Panc1 (cell line): Measurements from ENCODE around the gene TMEM131. TPM values are rescaled to one million over a fixed set of nuclear protein-coding genes. Genes with fewer than 3 reads are reported as not detected.

Source experiments
- ATAC-seq: fragments of 200-7000 bp; cut with Tn5 transposase; 2 replicates; pipeline ENCODE4 v1.9.1; 2020; ENCODE audit warnings: mild to moderate bottlenecking, moderate library complexity
- BruUV-seq: library from RNA; stranded (reverse); fragments of 400-500 nt; replicated peaks from 2 replicates; lab custom pipeline; 2021; lab: Mats Ljungman, UMichigan
- CTCF ChIA-PET: fragments of 300-600 bp; sonication (Branson Sonifier 250); formaldehyde crosslinking; loops from one replicate; lab custom pipeline; 2022; ENCODE audit warnings: antibody characterized with exemption; lab: Charles Lee
- POLR2A ChIA-PET: fragments of 300-600 bp; sonication (Branson Sonifier 250); formaldehyde crosslinking; loops from one replicate; lab custom pipeline; 2022; ENCODE audit warnings: antibody characterized with exemption; lab: Charles Lee
- DNase-seq: peaks from one replicate; pipeline ENCODE4 v3.0.0-alpha.2; 2010; ENCODE audit warnings: low read depth, low spot score
- H3K27ac ChIP-seq: 2 replicates; pipeline ENCODE4 v1.5.1; 2011; ENCODE audit warnings: mild to moderate bottlenecking, low read length, inconsistent platforms
- H3K27me3 ChIP-seq: fragments of 200-500 bp; sonication (Bioruptor generic); 2 replicates; pipeline ENCODE4 v1.6.0; 2014; ENCODE audit warnings: low read length, inconsistent platforms; ENCODE audit not compliant: control insufficient read depth, insufficient read depth
- H3K36me3 ChIP-seq: fragments of 200-500 bp; sonication (Bioruptor generic); 2 replicates; pipeline ENCODE4 v1.5.1; 2014; ENCODE audit warnings: inconsistent platforms, mild to moderate bottlenecking, low read length, moderate library complexity; ENCODE audit not compliant: control insufficient read depth, insufficient read depth
- H3K4me1 ChIP-seq: 2 replicates; pipeline ENCODE4 v1.5.1; 2011; ENCODE audit warnings: inconsistent platforms, mild to moderate bottlenecking, low read length, moderate library complexity; ENCODE audit not compliant: control insufficient read depth, insufficient read depth
- H3K4me3 ChIP-seq, 2 experiments: 2 replicates each; pipeline ENCODE4 v1.5.1; 2011 to 2012; ENCODE audit warnings: low read depth in 2 of 2, low read length in 2 of 2, mild to moderate bottlenecking in 2 of 2, inconsistent platforms in 1 of 2, moderate library complexity in 1 of 2
- H3K9me3 ChIP-seq: fragments of 200-500 bp; sonication (Bioruptor generic); 2 replicates; pipeline ENCODE4 v1.5.1; 2014; ENCODE audit warnings: low read depth, mild to moderate bottlenecking, inconsistent platforms, low read length, moderate library complexity; ENCODE audit not compliant: control insufficient read depth, insufficient read depth
- CTCF ChIP-seq: fragments of 450-650 bp; IDR thresholded peaks from 2 replicates; pipeline ENCODE4 v1.5.1; 2017; ENCODE audit warnings: mild to moderate bottlenecking
- POLR2AphosphoS5 ChIP-seq: IDR thresholded peaks from 2 replicates; pipeline ENCODE4 v1.6.1; 2012; ENCODE audit warnings: mild to moderate bottlenecking, low read depth, low read length, moderate library complexity
- REST ChIP-seq, 2 experiments: IDR thresholded peaks; 2 replicates each; pipeline ENCODE4 v1.6.1; 2011 to 2012; ENCODE audit warnings: low read depth in 2 of 2, control low read depth in 1 of 2, low read length in 1 of 2, mild to moderate bottlenecking in 1 of 2, moderate library complexity in 1 of 2; ENCODE audit not compliant: insufficient read depth in 1 of 2
- SIN3A ChIP-seq: IDR thresholded peaks from 2 replicates; pipeline ENCODE4 v1.6.1; 2012; ENCODE audit warnings: low read depth, mild to moderate bottlenecking, low read length, moderate library complexity, borderline replicate concordance; ENCODE audit not compliant: insufficient read depth
- TCF7L2 ChIP-seq: IDR thresholded peaks from 2 replicates; pipeline ENCODE4 v1.6.1; 2011; ENCODE audit warnings: mild to moderate bottlenecking, low read depth, low read length, inconsistent platforms
- in situ Hi-C: cut with HindIII; loops from 2 replicates; pipeline ENCODE4 v1.10.0; 2016; ENCODE audit warnings: low sequenced_read_pairs, low pct_unique_long_range_greater_than_20kb
- intact Hi-C: fragments of 100-400 bp; cut with micrococcal nuclease; formaldehyde crosslinking; loops from one replicate; pipeline ENCODE4 v1.10.0; 2022; ENCODE audit not compliant: unreplicated experiment
- total RNA-seq: library from RNA; stranded (reverse); gene quantifications from one replicate; pipeline ENCODE4 v1.2.1, GENCODE V29; 2021; ENCODE audit not compliant: unreplicated experiment

The TMEM131 gene
- total RNA-seq, 1 experiment from 2014 or later: 43.4 TPM

DNA sequence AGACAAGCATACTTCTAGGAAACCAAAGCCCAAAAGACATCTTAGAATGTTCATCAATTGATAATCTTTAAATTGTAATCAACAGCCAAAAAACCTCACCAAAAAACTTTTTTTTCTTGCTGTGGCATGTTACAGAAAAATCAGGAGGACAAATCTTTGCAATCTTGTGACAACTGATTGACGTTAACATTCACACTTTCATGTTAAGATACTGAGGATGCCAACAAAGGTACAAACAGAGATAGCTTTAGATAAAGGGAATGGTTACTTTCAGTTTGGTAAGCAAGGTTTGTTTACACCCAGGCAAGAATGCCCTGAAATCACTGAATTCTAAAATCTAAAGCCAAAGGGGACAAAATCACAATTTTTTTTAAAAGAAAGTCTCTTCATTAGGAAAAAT is 190.0 kb downstream of the TMEM131 start:
- CTCF ChIA-PET: no interaction called here

DNA sequence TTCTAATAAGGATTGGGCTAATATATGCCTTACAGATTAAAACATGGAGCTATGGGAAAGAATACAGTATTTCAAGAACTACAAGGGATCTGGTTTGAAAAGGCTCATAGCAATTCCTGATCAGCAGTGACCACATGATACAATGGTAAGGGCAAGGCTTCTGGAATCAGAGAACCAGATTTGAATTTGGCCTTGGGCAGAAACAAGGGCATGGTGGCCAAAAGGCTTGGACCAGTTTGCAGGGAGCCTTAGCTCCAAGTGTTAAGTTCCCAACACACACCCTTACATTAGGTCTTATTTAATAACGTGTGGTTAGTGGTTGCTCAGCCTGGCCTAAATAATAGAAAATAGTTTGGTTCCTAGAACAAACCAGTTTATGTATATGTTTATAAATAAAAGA is 194.7 kb downstream of the TMEM131 start:
- POLR2A ChIA-PET: no interaction called here
- TF ChIP-seq TCF7L2: no peak
- no peak for TF ChIP-seq REST (IDR thresholded peaks at IDR 0.05; ENCODE audit: insufficient read depth in 1 of 2, low read depth in 2 of 2, low read length in 1 of 2)
- TF ChIP-seq CTCF: no peak
- TF ChIP-seq POLR2AphosphoS5: no peak
- TF ChIP-seq SIN3A: no peak
- DNase-seq (no peak), ATAC-seq (no peak)
- no peak overlapping the region for H3K4me3 ChIP-seq
- H3K36me3 ChIP-seq: peaks cover 21% of the 10 kb centered on the region
- no peak overlapping the region for H3K27ac ChIP-seq
- CTCF ChIA-PET: interaction anchor here (0.7 kb wide), 1 partner anchor 468 kb away, joined by 5 read pairs; no protein-coding TSS in a partner anchor
- BruUV-seq: no TSS peak
- H3K9me3 ChIP-seq: no peaks in the 10 kb centered on the region
- H3K4me1 ChIP-seq: no peaks in the 10 kb centered on the region
- in situ Hi-C loops (no loop called here), intact Hi-C loops (no loop called here)
- H3K27me3 ChIP-seq: no peaks in the 10 kb centered on the region

More for the DNA sequence above, 190.0 kb downstream of the TMEM131 start:
- no peaks in the 10 kb centered on the region for H3K27me3 ChIP-seq
- TF ChIP-seq REST (IDR thresholded peaks at IDR 0.05; ENCODE audit: insufficient read depth in 1 of 2, low read depth in 2 of 2, low read length in 1 of 2) (no peak), CTCF (no peak), POLR2AphosphoS5 (no peak), TCF7L2 (no peak), SIN3A (no peak)
- no peaks in the 10 kb centered on the region for H3K9me3 ChIP-seq
- peaks cover 27% of the 10 kb centered on the region for H3K36me3 ChIP-seq
- H3K27ac ChIP-seq: no peak overlapping the region
- no peaks in the 10 kb centered on the region for H3K4me1 ChIP-seq
- BruUV-seq: no TSS peak
- no peak overlapping the region for H3K4me3 ChIP-seq
- intact Hi-C loops (loop anchor here (2.0 to 5.0 kb wide), 3 partner anchors 187 to 577 kb away; no protein-coding TSS in a partner anchor), in situ Hi-C loops (no loop called here)
- DNase-seq: no peak
- POLR2A ChIA-PET: no interaction called here
- ATAC-seq: no peak
